T-helper 1 cell treated with Interleukin-12 subunit alpha and Interleukin-12 subunit beta and Interleukin-4 antibody, amounts not matched to agents 30 μg/mL and 1 μg/mL, for 36 hours (primary cell): ENCODE results near the gene ASB7.
A peak's percentile ranks its signal among the peaks of the same experiment; 100 is the strongest.

Experiments
- H3K27ac Mint-ChIP-seq: one replicate; pipeline ENCODE4 v1.8.0; 2021; ENCODE audit warnings: mild to moderate bottlenecking, mixed read lengths
- H3K27me3 Mint-ChIP-seq: one replicate; pipeline ENCODE4 v1.8.0; 2021; ENCODE audit warnings: low read depth, mixed read lengths
- H3K36me3 Mint-ChIP-seq: one replicate; pipeline ENCODE4 v1.8.0; 2021; ENCODE audit warnings: low read depth, mixed read lengths
- H3K4me1 Mint-ChIP-seq: one replicate; pipeline ENCODE4 v1.8.0; 2021; ENCODE audit warnings: low read depth, mixed read lengths
- H3K4me3 Mint-ChIP-seq: one replicate; pipeline ENCODE4 v1.8.0; 2021; ENCODE audit warnings: mild to moderate bottlenecking, moderate library complexity, mixed read lengths
- H3K9me3 Mint-ChIP-seq: one replicate; pipeline ENCODE4 v1.8.0; 2021; ENCODE audit warnings: mixed read lengths

The ASB7 gene, protein sequence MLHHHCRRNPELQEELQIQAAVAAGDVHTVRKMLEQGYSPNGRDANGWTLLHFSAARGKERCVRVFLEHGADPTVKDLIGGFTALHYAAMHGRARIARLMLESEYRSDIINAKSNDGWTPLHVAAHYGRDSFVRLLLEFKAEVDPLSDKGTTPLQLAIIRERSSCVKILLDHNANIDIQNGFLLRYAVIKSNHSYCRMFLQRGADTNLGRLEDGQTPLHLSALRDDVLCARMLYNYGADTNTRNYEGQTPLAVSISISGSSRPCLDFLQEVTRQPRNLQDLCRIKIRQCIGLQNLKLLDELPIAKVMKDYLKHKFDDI

DNA sequence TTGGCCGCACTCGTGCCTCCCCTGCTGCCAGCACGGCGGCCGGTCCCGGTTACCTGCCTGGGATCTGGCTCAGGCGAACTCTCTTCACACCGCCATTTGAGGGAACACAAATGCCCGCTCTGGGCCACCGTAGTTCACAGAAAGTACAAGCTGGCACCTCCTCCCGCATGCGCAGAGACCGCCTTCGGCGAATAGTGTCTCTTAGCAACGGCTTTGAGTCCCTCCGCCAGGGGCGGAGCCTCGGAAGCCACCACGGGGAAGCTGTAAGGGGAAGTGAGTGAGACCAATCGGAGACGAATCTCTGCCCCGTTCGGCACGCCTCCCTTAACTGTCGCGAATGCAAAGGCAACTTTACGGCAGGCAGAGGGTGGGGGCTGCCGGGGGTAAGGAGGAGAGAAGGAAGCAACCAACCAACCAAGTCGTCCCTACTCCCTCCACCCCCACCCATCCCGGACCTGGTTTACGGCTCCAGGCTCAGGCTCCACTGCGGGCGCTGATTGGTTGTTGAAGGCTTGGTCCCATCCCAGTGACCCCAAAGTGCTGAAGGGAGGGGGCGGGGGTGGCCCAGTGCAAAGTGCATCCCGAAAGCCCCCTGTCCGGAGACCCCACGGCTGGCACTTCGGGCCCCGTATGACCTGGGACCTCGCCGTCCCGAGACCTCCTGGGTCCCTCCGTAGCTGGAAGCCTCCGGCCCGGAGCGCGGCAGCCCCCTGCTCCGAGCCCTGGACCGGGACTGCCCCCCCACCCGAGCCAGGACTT lies at the start of gene ASB7, which contains the start of gene LINS1:
Gene ASB7 (plus strand): TSS at position 526 of the 759 bp plus-strand sequence. CDS start 9,628 bp downstream, outside the sequence.
Gene LINS1 (minus strand): TSS at position 121 of the 759 bp plus-strand sequence. CDS start 21,342 bp downstream, outside the sequence.
- Mint-ChIP-seq H3K27me3 (no peaks in the 10 kb centered on the region), H3K36me3 (peaks cover 37% of the 10 kb centered on the region), H3K4me3 (no peak within 1 kb of the TSS), H3K9me3 (no peaks in the 10 kb centered on the region), H3K27ac (peak within 1 kb of the TSS; percentile 98), H3K4me1 (peaks cover 54% of the 10 kb centered on the region)

DNA sequence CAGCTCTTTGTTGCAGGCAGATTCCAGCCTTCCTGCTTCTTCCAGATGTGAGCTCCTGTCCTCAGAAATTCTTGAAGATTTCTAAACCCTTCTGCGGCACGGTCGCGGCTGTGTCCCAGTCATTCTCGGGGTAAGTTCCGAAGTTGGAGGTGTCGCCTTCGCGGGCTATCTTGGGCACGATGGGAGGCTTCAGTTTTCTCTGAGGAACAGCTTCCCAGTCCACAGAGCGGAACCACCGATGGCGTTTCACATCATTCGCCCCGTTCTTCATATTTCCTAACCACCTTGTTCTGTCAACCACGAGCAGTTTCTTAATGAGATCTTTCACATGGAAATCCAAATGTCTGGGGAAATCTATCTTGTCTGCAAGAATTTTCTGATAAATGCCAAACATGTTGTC lies 48.9 kb upstream of the ASB7 start:
- no peak overlapping the region for H3K4me3 Mint-ChIP-seq
- H3K36me3 Mint-ChIP-seq = peaks cover 54% of the 10 kb centered on the region
- no peaks in the 10 kb centered on the region for H3K27me3 Mint-ChIP-seq
- peaks cover 5% of the 10 kb centered on the region for H3K9me3 Mint-ChIP-seq
- H3K4me1 Mint-ChIP-seq = no peaks in the 10 kb centered on the region
- H3K27ac Mint-ChIP-seq = no peak overlapping the region

- Mint-ChIP-seq H3K9me3 (no peaks in the 10 kb centered on the region), H3K27me3 (no peaks in the 10 kb centered on the region), H3K36me3 (peaks cover 59% of the 10 kb centered on the region), H3K4me3 (no peak overlapping the region), H3K27ac (no peak overlapping the region), H3K4me1 (no peaks in the 10 kb centered on the region)
Observed at GRCh38 chr15:100558771-100559254, 43.6 kb upstream of the ASB7 start.

GRCh38 chr15:100559330-100559729 lies 43.1 kb upstream of the ASB7 start:
- Mint-ChIP-seq H3K9me3 (no peaks in the 10 kb centered on the region), H3K27me3 (no peaks in the 10 kb centered on the region), H3K27ac (no peak overlapping the region), H3K4me1 (no peaks in the 10 kb centered on the region), H3K36me3 (peaks cover 58% of the 10 kb centered on the region), H3K4me3 (no peak overlapping the region)

DNA sequence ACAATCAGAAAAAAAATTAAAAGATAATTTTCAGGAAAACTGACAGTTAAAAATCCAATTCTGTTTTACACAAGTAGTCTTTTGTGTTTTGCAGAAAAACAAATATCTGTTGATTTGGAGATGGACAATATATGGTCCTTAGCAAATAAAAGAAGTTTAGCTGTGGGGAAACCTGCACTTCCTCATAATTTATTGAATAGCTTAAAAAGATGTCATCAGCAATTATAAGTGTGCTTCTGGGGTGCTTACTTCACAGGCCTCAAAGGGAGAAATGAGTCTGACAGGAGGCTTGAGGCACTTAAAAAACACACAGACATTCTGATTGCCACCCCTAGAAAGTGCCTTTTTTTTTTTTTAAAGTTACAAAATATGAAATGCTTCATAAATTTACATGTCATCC lies 42.1 kb upstream of the ASB7 start:
- Mint-ChIP-seq H3K36me3 (peaks cover 54% of the 10 kb centered on the region), H3K4me1 (peaks cover 2% of the 10 kb centered on the region), H3K27me3 (no peaks in the 10 kb centered on the region), H3K4me3 (no peak overlapping the region), H3K27ac (no peak overlapping the region), H3K9me3 (no peaks in the 10 kb centered on the region)

GRCh38 chr15:100565591-100565990 lies 36.8 kb upstream of the ASB7 start:
- Mint-ChIP-seq H3K36me3 (peaks cover 54% of the 10 kb centered on the region), H3K27me3 (no peaks in the 10 kb centered on the region), H3K4me1 (peaks cover 14% of the 10 kb centered on the region), H3K4me3 (no peak overlapping the region), H3K9me3 (no peaks in the 10 kb centered on the region), H3K27ac (peak overlapping the region; percentile 2)

GRCh38 chr15:100566850-100567628 lies 35.4 kb upstream of the ASB7 start:
- H3K4me3 Mint-ChIP-seq = no peak overlapping the region
- peaks cover 27% of the 10 kb centered on the region for H3K4me1 Mint-ChIP-seq
- peaks cover 57% of the 10 kb centered on the region for H3K36me3 Mint-ChIP-seq
- H3K27me3 Mint-ChIP-seq = no peaks in the 10 kb centered on the region
- no peaks in the 10 kb centered on the region for H3K9me3 Mint-ChIP-seq
- H3K27ac Mint-ChIP-seq = no peak overlapping the region

DNA sequence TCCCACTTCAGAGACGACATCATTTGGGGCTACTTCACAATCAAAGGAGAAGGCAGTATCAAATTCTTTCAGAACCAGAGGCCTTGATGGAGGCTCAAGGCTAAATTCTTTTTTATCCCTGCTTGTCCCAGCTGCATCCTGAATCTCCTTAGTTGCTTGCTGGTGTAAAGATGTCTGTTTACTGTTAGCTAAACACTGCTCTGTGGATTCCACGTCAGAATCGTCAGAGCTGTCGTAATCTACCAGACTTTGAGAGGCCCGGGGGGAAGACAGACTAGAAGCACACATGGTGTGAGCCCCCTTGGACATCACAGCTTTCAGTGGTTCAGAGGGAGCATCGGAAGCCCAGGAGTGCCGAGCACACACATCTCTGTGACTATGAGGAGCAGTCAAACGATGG lies 33.0 kb upstream of the ASB7 start:
- no peak overlapping the region for H3K4me3 Mint-ChIP-seq
- H3K9me3 Mint-ChIP-seq = no peaks in the 10 kb centered on the region
- H3K36me3 Mint-ChIP-seq = peaks cover 51% of the 10 kb centered on the region
- H3K27ac Mint-ChIP-seq = peak overlapping the region; percentile 53
- H3K4me1 Mint-ChIP-seq = peaks cover 35% of the 10 kb centered on the region
- H3K27me3 Mint-ChIP-seq = no peaks in the 10 kb centered on the region

DNA sequence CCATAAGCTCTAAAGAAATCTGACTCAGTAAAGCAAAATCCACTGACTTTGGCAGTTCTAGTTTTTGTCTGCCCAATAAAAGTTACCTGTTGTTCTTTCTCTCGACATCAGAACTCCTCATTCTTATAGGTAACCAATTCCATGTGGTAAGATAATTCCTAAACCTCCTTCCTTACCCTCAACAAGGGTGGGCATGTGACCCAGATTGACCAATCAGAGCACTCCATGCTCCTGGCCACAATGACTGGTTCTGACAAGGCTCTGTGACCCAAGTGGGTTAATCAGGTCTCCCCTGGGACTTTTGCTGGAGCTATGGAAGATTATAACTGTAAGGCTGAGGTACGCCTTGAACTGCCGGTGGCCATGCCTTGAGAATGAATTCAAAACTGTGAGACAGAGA lies 32.1 kb upstream of the ASB7 start:
- no peaks in the 10 kb centered on the region for H3K27me3 Mint-ChIP-seq
- H3K27ac Mint-ChIP-seq = peak overlapping the region; percentile 79
- H3K9me3 Mint-ChIP-seq = no peaks in the 10 kb centered on the region
- H3K4me3 Mint-ChIP-seq = peak overlapping the region; percentile 78
- H3K36me3 Mint-ChIP-seq = peaks cover 52% of the 10 kb centered on the region
- peaks cover 37% of the 10 kb centered on the region for H3K4me1 Mint-ChIP-seq

DNA sequence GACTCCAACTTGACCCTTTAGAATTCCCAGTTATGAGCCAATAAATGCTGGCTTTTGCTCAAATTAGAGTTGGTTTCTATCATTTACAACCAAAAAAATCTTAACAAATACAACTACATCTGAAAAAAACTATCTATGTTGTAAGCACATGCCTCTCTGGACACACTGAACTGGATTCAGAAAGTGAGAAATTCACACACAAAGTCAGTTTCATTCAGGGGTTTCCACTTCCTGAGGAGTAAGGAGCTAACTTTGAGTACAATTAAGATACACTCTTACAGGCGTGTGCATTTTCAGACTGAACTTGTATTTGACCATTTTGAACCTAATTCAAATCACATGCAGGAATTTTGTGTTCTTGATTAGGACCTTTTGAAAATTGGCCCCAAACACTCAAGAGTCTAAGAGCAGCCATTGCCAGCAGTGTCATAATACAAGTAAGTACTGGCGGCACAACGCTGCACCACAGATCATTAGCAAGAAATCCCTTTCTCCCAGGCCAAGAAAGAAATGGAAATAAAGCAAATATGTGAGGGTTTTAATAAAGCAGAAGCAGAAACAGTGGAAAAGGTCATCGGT lies 31.6 kb upstream of the ASB7 start:
- Mint-ChIP-seq H3K27me3 (no peaks in the 10 kb centered on the region), H3K4me3 (peak overlapping the region; percentile 78), H3K36me3 (peaks cover 55% of the 10 kb centered on the region), H3K27ac (peak overlapping the region; percentile 79), H3K9me3 (no peaks in the 10 kb centered on the region), H3K4me1 (peaks cover 43% of the 10 kb centered on the region)

GRCh38 chr15:100571592-100572167 lies 30.7 kb upstream of the ASB7 start:
- H3K4me1 Mint-ChIP-seq = peaks cover 51% of the 10 kb centered on the region

GRCh38 chr15:100572362-100572983 lies 29.9 kb upstream of the ASB7 start:
- peak overlapping the region; percentile 78 for H3K4me3 Mint-ChIP-seq
- H3K27ac Mint-ChIP-seq = peak overlapping the region; percentile 79
- H3K4me1 Mint-ChIP-seq = peaks cover 55% of the 10 kb centered on the region
- no peaks in the 10 kb centered on the region for H3K9me3 Mint-ChIP-seq
- H3K36me3 Mint-ChIP-seq = peaks cover 66% of the 10 kb centered on the region
- no peaks in the 10 kb centered on the region for H3K27me3 Mint-ChIP-seq

More at GRCh38 chr15:100571592-100572167, 30.7 kb upstream of the ASB7 start:
- H3K36me3 Mint-ChIP-seq = peaks cover 61% of the 10 kb centered on the region
- no peaks in the 10 kb centered on the region for H3K9me3 Mint-ChIP-seq
- H3K27me3 Mint-ChIP-seq = no peaks in the 10 kb centered on the region
- H3K4me3 Mint-ChIP-seq = peak overlapping the region; percentile 78
- peak overlapping the region; percentile 79 for H3K27ac Mint-ChIP-seq

- Mint-ChIP-seq H3K27me3 (no peaks in the 10 kb centered on the region), H3K4me1 (peaks cover 55% of the 10 kb centered on the region), H3K4me3 (peak overlapping the region; percentile 16), H3K27ac (no peak overlapping the region), H3K9me3 (no peaks in the 10 kb centered on the region), H3K36me3 (peaks cover 74% of the 10 kb centered on the region)
Observed at GRCh38 chr15:100573526-100573925, 28.9 kb upstream of the ASB7 start.
